Astrocyte of the cerebellum (primary cell): ENCODE results near the gene ITFG2.
"Not testable (repeated sequence)": the region's sequence is repeated elsewhere in the genome, so short reads cannot be mapped to it uniquely, and the experiment has no call there.

ENCODE experiments used
- DNase-seq: peaks from one replicate; pipeline ENCODE4 v3.0.0-alpha.2; 2011; ENCODE audit warnings: low read depth
- H3K4me3 ChIP-seq: 2 replicates; pipeline ENCODE4 v1.5.1; 2011; ENCODE audit warnings: mild to moderate bottlenecking, low read depth, low read length, moderate library complexity
- in situ Hi-C: cut with HindIII; loops from 2 replicates; pipeline ENCODE4 v1.10.0; 2017; ENCODE audit warnings: low sequenced_read_pairs
- TF ChIP-seq, protein P1 (sequence below): IDR thresholded peaks from 2 replicates; pipeline ENCODE4 v1.5.1; 2012; ENCODE audit warnings: low read length, low read depth, moderate library complexity, mild to moderate bottlenecking; ENCODE audit errors: missing control alignments

Gene ITFG2

DNA sequence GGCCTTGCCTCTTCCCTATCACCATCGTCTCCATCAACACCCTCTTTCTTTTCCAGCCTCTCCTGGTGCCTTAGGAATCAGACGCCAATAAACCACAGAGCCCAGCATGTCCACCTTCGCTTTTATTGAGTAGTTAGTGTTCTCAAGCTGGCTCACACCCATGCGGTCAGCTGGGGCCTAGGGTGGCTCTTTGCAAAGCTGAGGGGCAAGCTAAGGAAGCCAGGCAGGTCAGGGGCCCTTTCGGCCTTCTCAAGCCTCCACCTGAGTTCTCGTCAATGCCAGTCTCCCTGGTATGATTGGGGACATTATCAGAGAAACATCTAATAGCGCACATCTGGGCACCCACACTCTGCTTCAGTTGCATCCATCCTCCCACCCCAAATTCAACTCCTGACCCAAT is 45.1 kb downstream of the ITFG2 start:
- no peak overlapping the region for H3K4me3 ChIP-seq
- in situ Hi-C loops: no loop called here
- TF ChIP-seq, protein P1, sequence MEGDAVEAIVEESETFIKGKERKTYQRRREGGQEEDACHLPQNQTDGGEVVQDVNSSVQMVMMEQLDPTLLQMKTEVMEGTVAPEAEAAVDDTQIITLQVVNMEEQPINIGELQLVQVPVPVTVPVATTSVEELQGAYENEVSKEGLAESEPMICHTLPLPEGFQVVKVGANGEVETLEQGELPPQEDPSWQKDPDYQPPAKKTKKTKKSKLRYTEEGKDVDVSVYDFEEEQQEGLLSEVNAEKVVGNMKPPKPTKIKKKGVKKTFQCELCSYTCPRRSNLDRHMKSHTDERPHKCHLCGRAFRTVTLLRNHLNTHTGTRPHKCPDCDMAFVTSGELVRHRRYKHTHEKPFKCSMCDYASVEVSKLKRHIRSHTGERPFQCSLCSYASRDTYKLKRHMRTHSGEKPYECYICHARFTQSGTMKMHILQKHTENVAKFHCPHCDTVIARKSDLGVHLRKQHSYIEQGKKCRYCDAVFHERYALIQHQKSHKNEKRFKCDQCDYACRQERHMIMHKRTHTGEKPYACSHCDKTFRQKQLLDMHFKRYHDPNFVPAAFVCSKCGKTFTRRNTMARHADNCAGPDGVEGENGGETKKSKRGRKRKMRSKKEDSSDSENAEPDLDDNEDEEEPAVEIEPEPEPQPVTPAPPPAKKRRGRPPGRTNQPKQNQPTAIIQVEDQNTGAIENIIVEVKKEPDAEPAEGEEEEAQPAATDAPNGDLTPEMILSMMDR: no peak
- DNase-seq: no peak

DNA sequence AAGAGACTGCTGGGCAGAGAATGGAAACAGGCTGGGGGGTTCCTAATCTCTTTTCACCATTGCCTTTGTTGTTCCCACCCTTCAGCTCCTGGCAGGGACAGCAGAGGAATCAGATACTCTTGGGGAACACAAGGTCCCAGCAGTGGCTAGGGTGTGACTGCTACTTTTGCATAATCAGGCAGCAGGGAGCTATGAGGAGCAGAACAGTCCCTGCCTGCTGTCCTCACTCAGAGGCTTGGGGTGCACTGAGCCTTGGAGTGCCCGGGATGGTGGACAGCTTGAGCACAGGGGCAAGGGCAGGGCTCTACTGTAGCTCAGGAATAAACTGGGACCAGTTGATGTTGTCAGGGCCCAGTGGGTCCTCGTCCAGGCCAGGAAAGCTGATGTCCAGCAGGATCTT is 45.9 kb downstream of the ITFG2 start:
- no peak for DNase-seq
- no peak overlapping the region for H3K4me3 ChIP-seq
- in situ Hi-C loops: no loop called here
- TF ChIP-seq, protein P1: no peak

DNA sequence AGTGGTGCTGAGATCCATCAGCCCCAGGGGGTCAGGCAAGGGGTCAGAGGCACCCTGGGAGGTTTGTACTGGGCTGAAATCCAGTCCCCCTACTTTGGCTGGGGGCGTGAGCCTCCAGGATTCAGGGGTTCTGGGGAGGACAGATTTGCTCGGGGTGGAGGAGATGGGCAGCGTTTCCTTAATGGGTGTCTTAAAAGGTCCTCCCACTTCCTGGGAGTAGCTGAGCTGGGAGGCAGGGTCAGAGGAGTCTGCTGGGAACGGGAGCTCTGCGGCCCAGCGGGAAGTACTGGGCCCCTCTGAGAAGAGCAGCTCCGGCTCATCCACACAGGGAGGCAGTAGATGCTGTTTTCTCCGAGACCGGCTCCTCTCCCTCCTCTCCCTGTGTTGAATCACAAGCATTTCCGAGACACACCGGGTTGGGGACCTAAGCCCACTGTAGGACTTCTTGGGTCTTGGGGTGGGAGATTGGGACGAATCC is 46.5 kb downstream of the ITFG2 start:
- no peak overlapping the region for H3K4me3 ChIP-seq
- TF ChIP-seq, protein P1: no peak
- in situ Hi-C loops: no loop called here
- no peak for DNase-seq

DNA sequence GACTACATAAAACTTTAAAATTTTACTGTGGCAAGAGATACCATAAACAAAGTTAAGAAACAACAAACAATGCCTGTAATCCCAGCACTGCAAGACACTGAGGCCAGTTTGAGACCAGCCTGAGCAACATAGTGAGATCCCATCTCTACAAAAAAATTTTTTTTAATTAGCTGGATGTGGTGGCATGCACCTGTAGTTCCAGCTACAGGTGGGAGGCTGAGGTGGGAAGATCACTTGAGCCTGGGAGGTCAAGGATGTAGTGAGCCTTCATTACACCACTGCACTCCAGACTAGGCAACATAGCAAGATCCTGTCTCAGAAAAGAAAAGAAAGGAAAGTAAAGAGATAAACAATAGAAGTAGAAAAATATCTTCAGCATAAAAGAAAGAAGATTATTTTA is 47.7 kb downstream of the ITFG2 start:
- H3K4me3 ChIP-seq: no peak overlapping the region
- in situ Hi-C loops: no loop called here
- TF ChIP-seq, protein P1: no peak
- DNase-seq: no peak

DNA sequence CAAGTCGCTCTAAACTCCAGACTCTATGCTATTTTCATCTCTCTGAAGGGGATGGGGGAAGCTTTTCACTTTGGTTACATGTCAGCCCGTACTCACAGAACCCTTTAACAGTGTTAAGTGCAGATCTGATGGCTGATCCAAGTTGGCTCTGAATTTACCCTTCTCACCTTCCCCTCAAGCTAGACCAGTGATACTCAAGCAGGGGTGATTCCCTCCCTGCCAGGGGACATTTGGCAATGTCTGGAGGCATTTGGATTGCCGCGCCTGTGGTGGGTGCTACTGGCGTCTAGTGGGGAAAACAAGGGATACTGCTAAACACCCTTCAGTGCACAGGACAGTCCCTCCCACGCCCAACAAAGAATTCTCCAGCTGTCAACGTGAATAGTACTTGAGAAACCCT is 50.4 kb downstream of the ITFG2 start:
- no peak for DNase-seq
- H3K4me3 ChIP-seq: no peak overlapping the region
- TF ChIP-seq, protein P1: no peak
- in situ Hi-C loops: no loop called here

DNA sequence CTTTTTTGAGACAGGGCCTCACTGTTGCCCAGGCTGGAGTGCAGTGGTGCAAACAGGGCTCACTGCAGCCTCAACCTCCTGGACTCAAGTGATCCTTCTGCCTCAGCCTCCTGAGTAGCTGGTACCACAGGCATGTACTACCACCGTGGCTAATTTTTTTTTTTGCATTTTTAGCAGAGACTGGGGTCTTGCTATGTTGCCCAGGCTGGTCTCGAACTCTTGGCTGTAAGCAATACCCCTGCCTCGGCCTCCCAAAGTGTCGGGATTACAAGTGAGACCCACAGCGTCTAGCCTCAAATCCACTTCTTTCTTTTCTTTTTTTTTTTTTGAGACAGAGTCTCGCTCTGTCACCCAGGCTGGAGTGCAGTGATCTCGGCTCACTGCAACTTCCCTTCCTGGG is 50.9 kb downstream of the ITFG2 start:
- in situ Hi-C loops, DNase-seq, H3K4me3 ChIP-seq: not testable (repeated sequence)

DNA sequence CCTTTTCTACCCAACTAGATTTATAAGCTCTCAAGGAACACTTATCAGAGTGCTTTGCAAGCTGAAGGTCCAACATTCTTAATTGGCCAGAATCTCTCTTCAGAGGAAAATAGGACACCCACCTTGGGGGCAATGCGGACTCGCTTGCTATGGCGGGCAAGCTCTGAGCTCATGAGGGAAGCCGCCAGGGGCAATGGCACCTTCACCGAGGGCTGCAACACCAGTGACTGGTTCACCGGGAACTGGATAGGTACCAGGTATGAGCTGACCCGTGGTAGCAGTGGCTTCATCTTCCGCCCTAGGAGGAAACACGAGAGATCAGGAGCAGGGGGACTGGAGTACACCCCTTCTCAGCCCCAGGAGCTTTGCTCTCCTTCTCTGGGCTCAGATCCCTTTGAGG is 51.7 kb downstream of the ITFG2 start:
- TF ChIP-seq, protein P1: no peak
- in situ Hi-C loops: no loop called here
- H3K4me3 ChIP-seq: no peak overlapping the region
- no peak for DNase-seq

DNA sequence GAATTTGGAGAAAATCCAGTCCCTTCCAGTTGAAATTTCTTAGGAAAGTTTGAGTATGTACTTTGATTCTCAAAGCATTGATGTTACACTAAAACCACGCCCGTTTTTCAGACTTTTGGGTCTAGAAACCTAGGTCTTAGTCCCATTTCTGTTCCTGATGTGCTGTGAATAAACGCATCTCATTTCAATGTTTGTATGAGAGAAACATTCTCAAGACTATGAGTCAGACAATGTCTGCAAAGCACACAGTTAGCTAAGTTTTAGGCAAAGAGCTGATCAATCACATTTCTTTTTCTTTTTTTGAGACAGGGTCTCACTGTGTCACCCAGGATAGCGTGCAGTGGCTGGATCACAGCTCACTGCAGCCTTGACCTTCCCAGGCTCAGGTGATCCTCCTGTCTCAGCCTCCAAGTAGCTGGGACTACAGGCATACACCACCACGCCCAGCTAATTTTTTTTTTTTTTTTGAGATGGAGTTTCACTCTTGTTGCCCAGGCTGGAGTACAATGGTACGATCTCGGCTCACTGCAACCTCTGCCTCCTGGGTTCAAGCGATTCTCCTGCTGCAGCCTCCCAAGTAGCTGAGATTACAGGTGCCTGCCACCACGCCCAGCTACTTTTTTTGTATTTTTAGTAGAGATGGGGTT is 56.6 kb downstream of the ITFG2 start:
- DNase-seq, H3K4me3 ChIP-seq, in situ Hi-C loops: not testable (repeated sequence)
